GM23248 (cell line): Measurements from ENCODE around the gene CFAP20DC. TPM values are rescaled to one million over a fixed set of nuclear protein-coding genes. Genes with fewer than 3 reads are reported as not detected.
"Not testable (repeated sequence)": the region's sequence is repeated elsewhere in the genome, so short reads cannot be mapped to it uniquely, and the experiment has no call there.

Experiments used
- DNase-seq: peaks from one replicate; pipeline ENCODE4 v3.0.0-alpha.2; 2015
- H2AFZ ChIP-seq: fragments of 200-600 bp; sonication (generic); 2 replicates; pipeline ENCODE4 v1.6.1; 2016; ENCODE audit warnings: antibody characterized with exemption
- H3F3A ChIP-seq: fragments of 200-600 bp; sonication (generic); 2 replicates; pipeline ENCODE4 v1.6.1; 2016; ENCODE audit warnings: mild to moderate bottlenecking, antibody characterized with exemption, mixed run types; ENCODE audit not compliant: insufficient read depth
- H3K27ac ChIP-seq: fragments of 200-600 bp; sonication (generic); 2 replicates; pipeline ENCODE4 v1.5.1; 2016; ENCODE audit warnings: mild to moderate bottlenecking
- H3K27me3 ChIP-seq: fragments of 200-600 bp; sonication (generic); replicated peaks from 2 replicates; pipeline ENCODE4 v1.6.1; 2016; ENCODE audit warnings: mild to moderate bottlenecking; ENCODE audit not compliant: insufficient read depth
- H3K36me3 ChIP-seq: fragments of 200-600 bp; sonication (generic); 2 replicates; pipeline ENCODE4 v1.6.1; 2016; ENCODE audit warnings: low read depth, mild to moderate bottlenecking
- H3K4me1 ChIP-seq: fragments of 200-600 bp; sonication (generic); 2 replicates; pipeline ENCODE4 v1.6.1; 2016; ENCODE audit warnings: mild to moderate bottlenecking; ENCODE audit not compliant: insufficient read depth
- H3K4me2 ChIP-seq: fragments of 200-600 bp; sonication (generic); one replicate; pipeline ENCODE4 v1.6.1; 2016; ENCODE audit warnings: mild to moderate bottlenecking; ENCODE audit not compliant: unreplicated experiment
- H3K4me3 ChIP-seq: fragments of 200-600 bp; sonication (generic); 2 replicates; pipeline ENCODE4 v1.5.1; 2016; ENCODE audit warnings: mild to moderate bottlenecking
- H3K79me2 ChIP-seq: fragments of 200-600 bp; sonication (generic); 2 replicates; pipeline ENCODE4 v1.6.1; 2016; ENCODE audit warnings: mild to moderate bottlenecking; ENCODE audit not compliant: insufficient read depth
- H3K9ac ChIP-seq: fragments of 200-600 bp; sonication (generic); 2 replicates; pipeline ENCODE4 v1.6.1; 2016; ENCODE audit warnings: mild to moderate bottlenecking
- H3K9me2 ChIP-seq: fragments of 200-600 bp; sonication (generic); 2 replicates; pipeline ENCODE4 v1.6.1; 2016; ENCODE audit warnings: mixed run types, mild to moderate bottlenecking, moderate library complexity; ENCODE audit not compliant: insufficient read depth
- H3K9me3 ChIP-seq: fragments of 200-600 bp; sonication (generic); one replicate; pipeline ENCODE4 v1.6.1; 2017; ENCODE audit warnings: low read depth
- H4K20me1 ChIP-seq: fragments of 200-600 bp; sonication (generic); 2 replicates; pipeline ENCODE4 v1.6.0; 2016; ENCODE audit not compliant: insufficient read depth
- EZH2 ChIP-seq: fragments of 200-600 bp; sonication (generic); IDR thresholded peaks from 2 replicates; pipeline ENCODE4 v1.6.1; 2018; ENCODE audit warnings: antibody characterized with exemption, mild to moderate bottlenecking; ENCODE audit not compliant: insufficient read depth, poor library complexity, severe bottlenecking
- EZH2phosphoT487 ChIP-seq: fragments of 200-600 bp; sonication (generic); IDR thresholded peaks from 2 replicates; pipeline ENCODE4 v1.6.1; 2018; ENCODE audit warnings: antibody characterized with exemption, moderate library complexity, mild to moderate bottlenecking, low read depth; ENCODE audit not compliant: insufficient read depth
- WGBS, 2 experiments: methylation state at CpG; one replicate each; pipeline ENCODE4 v1.1.6; 2015 to 2017; ENCODE audit warnings: low lambda C conversion rate in 2 of 2, low coverage in 1 of 2; ENCODE audit errors: missing lambda C conversion rate in 2 of 2; 5-methylcytosine and 5-hydroxymethylcytosine counted together
- in situ Hi-C: fragments of 300-500 bp; cut with MboI; formaldehyde crosslinking; loops from 2 replicates; pipeline ENCODE4 v1.15.0; 2020
- polyA plus RNA-seq: library from polyadenylated mRNA; unstranded; fragments of >200 nt; fragmentation: Nextera tagmentation; extraction: Ambion mirVana; gene quantifications from 2 replicates; pipeline ENCODE4 v1.2.1, GENCODE V29; 2016
- total RNA-seq: library from RNA; depleted of rRNA; stranded (reverse); fragments of >200 nt; shearing (Covaris generic); gene quantifications from 2 replicates; pipeline ENCODE4 v1.2.3, GENCODE V29; 2014

The CFAP20DC gene
- total and polyA plus RNA-seq, 2 experiments from 2014 or later, result 1.9 to 2.9 TPM

DNA sequence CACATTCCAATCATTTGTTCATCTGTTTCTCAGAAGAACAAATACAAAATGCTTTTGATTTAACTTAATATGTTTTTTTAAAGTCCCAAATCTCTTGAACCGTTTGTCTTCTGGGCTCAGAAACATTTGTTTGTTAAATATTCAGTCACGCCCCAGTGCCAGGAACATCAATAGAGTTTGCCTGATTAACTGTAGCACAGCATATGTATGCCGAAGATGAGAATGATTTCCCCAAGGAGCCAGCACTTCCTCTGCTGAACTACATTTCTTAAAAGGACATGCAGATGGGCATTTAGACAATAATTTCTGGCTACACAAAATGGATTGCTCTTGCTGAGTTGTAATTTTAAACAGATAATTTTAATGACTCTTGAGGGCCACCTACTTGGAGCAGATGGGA is 191.7 kb downstream of the CFAP20DC start:
- H3K4me1 ChIP-seq, result no peaks in the 10 kb centered on the region
- H2AFZ ChIP-seq, result peak overlapping the region; percentile 25; the same call in 1 of the 2 replicates

DNA sequence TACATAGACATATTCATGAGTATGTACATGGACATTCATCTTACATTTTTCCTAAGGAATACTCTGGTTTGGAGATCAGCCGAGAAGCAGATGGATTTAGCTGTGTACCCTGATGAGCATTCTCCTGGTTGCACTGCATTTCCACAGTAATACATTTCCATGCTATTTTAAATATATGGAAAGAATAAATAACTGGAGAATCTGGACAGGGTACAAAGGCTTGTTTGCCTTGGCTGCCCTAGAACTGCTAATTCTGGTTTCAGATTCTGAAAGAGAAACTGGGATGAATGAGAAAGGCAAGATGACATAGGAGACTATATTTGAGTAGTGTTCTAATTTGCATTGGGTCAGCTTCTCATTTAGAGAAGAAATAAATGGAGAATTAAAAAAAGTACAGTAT is 192.4 kb downstream of the CFAP20DC start:
- Histone ChIP-seq H3K79me2 (no peaks in the 10 kb centered on the region), H3F3A (no peaks in the 10 kb centered on the region), H3K27ac (no peak overlapping the region), H3K27me3 (no peaks in the 10 kb centered on the region), H3K36me3 (no peaks in the 10 kb centered on the region), H4K20me1 (no peaks in the 10 kb centered on the region), H3K4me3 (no peak overlapping the region), H2AFZ (no peak overlapping the region), H3K9ac (no peak overlapping the region), H3K9me3 (no peaks in the 10 kb centered on the region), H3K4me1 (no peaks in the 10 kb centered on the region), H3K9me2 (no peaks in the 10 kb centered on the region), H3K4me2 (no peak overlapping the region)
- in situ Hi-C loops, result no loop called here
- no peak for TF ChIP-seq EZH2
- 96 to 100% methylated on average over 1 of the region's 1 CpG for WGBS, 2 experiments
- no peak for DNase-seq

More for the DNA sequence above, 191.7 kb downstream of the CFAP20DC start:
- H3K79me2 ChIP-seq, result no peaks in the 10 kb centered on the region
- no peaks in the 10 kb centered on the region for H3K36me3 ChIP-seq
- no peaks in the 10 kb centered on the region for H3F3A ChIP-seq
- H4K20me1 ChIP-seq, result no peaks in the 10 kb centered on the region
- no peak overlapping the region for H3K4me3 ChIP-seq
- H3K9me2 ChIP-seq, result no peaks in the 10 kb centered on the region
- no peak overlapping the region for H3K27ac ChIP-seq
- DNase-seq, result no peak
- TF ChIP-seq EZH2phosphoT487 (no peak), EZH2 (no peak)
- H3K27me3 ChIP-seq, result no peaks in the 10 kb centered on the region
- in situ Hi-C loops, result no loop called here
- WGBS, 2 experiments, result 25% methylated on average over 3 of the region's 3 CpGs
- H3K9me3 ChIP-seq, result no peaks in the 10 kb centered on the region
- no peak overlapping the region for H3K9ac ChIP-seq
- H3K4me2 ChIP-seq, result no peak overlapping the region

DNA sequence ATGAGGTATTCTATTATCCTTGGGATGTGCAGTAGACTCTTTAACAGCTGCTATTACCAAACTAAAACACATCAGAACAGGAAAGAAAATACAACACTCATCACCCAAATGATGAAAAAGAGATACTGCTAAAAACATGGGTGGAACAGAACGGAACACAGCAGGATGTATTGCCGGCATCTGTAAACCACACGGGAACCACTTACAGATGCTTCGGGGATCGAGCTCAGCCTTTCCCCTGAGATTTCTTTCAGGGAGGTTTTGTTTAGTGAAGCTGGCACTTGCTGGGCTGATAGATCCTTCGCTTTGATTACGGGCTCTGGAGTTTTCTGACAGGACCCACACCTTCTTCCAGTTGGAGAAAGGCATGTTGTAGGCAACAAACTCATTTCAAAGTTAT is 201.0 kb downstream of the CFAP20DC start:
- no peak overlapping the region; the same call in 1 of the 2 replicates for H2AFZ ChIP-seq

DNA sequence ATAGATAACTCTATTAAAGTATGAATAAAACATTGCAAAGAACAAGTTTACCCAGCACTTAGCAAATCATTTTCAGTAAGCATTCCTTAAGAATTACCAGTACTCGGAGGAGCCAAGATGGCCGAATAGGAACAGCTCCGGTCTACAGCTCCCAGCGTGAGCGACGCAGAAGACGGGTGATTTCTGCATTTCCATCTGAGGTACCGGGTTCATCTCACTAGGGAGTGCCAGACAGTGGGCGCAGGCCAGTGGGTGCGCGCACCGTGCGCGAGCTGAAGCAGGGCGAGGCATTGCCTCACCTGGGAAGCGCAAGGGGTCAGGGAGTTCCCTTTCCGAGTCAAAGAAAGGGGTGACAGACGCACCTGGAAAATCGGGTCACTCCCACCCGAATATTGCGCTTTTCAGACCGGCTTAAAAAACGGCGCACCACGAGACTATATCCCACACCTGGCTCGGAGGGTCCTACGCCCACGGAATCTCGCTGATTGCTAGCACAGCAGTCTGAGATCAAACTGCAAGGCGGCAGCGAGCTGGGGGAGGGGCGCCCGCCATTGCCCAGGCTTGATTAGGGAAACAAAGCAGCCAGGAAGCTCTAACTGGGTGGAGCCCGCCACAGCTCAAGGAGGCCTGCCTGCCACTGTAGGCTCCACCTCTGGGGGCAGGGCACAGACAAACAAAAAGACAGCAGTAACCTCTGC is 207.6 kb downstream of the CFAP20DC start:
- H3K4me1 ChIP-seq, H3K9me2 ChIP-seq, H4K20me1 ChIP-seq, H3K9me3 ChIP-seq, H2AFZ ChIP-seq, H3K36me3 ChIP-seq, H3F3A ChIP-seq, H3K9ac ChIP-seq, H3K4me2 ChIP-seq, in situ Hi-C loops, DNase-seq, H3K27me3 ChIP-seq, H3K27ac ChIP-seq, H3K4me3 ChIP-seq, H3K79me2 ChIP-seq: not testable (repeated sequence)
- 89 to 96% methylated on average over 16 to 17 of the region's 34 CpGs for WGBS, 2 experiments

More for the DNA sequence above, 201.0 kb downstream of the CFAP20DC start:
- 47 to 66% methylated on average over 7 of the region's 7 CpGs for WGBS, 2 experiments
- Histone ChIP-seq H3K4me2 (no peak overlapping the region), H3K27me3 (no peaks in the 10 kb centered on the region), H3K9ac (no peak overlapping the region), H3K36me3 (no peaks in the 10 kb centered on the region), H3F3A (no peaks in the 10 kb centered on the region), H3K27ac (no peak overlapping the region), H3K79me2 (no peaks in the 10 kb centered on the region), H4K20me1 (no peaks in the 10 kb centered on the region), H3K9me2 (no peaks in the 10 kb centered on the region), H3K4me3 (no peak overlapping the region), H3K9me3 (no peaks in the 10 kb centered on the region), H3K4me1 (no peaks in the 10 kb centered on the region)
- no peak for TF ChIP-seq EZH2
- no peak for TF ChIP-seq EZH2phosphoT487
- no peak for DNase-seq
- in situ Hi-C loops, result no loop called here

DNA sequence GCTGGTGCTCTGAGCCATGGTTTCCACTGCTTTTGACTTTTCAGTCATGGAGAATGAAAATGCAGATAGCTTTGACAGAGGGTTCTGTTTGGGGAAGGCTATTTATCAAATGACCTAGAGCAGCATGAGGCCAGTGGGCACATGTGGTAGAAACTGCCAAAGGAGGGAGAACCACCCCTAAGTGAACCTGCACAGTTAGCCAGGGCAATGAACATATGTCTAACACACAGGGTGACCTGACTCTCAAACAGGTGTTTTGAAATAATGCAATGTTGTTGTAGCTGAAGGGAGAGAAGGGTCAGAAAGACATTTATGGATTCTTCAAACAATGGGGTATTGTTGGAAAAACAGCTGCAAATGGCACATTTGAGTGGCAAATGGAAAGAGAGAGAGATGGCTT is 208.9 kb downstream of the CFAP20DC start:
- Histone ChIP-seq H3K4me2 (no peak overlapping the region), H3K36me3 (no peaks in the 10 kb centered on the region), H3K79me2 (no peaks in the 10 kb centered on the region), H3F3A (no peaks in the 10 kb centered on the region), H3K4me3 (no peak overlapping the region), H3K9ac (no peak overlapping the region), H3K4me1 (peaks cover 7% of the 10 kb centered on the region), H3K27ac (no peak overlapping the region), H4K20me1 (no peaks in the 10 kb centered on the region), H3K9me2 (no peaks in the 10 kb centered on the region), H3K9me3 (no peaks in the 10 kb centered on the region), H2AFZ (no peak overlapping the region), H3K27me3 (no peaks in the 10 kb centered on the region)
- no peak for DNase-seq
- in situ Hi-C loops, result no loop called here
- no peak for TF ChIP-seq EZH2
- no peak for TF ChIP-seq EZH2phosphoT487
